ENCODE data around the gene ZNF683.
"Not testable (repeated sequence)": the region's sequence is repeated elsewhere in the genome, so short reads cannot be mapped to it uniquely, and the experiment has no call there.

ZNF683 gene

DNA sequence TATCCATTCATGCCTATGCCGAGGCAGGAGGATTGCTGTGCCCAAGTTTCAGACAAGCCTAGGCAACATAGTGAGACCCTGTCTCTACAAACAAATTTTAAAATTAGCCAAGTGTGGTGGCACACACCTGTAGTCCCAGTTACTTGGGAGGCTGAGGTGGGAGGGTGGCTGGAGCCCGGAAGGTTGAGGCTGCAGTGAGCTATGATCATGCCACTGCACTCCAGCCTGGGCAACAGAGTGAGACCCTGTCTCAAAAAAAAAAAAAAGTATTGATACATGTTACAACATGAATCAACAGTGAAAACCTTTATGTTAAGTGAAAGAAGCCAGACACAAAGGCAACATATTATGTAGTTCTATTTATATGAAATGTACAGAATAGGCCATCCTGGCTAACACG lies 12.5 kb upstream of the ZNF683 start:
- DNase-seq (ENCODE audit: low read depth in 3 of 3), result not testable (repeated sequence)

- DNase-seq (ENCODE audit: low read depth in 3 of 3), result no peak
Measured at GRCh38 chr1:26384076-26384475, 11.5 kb upstream of the ZNF683 start.

DNA sequence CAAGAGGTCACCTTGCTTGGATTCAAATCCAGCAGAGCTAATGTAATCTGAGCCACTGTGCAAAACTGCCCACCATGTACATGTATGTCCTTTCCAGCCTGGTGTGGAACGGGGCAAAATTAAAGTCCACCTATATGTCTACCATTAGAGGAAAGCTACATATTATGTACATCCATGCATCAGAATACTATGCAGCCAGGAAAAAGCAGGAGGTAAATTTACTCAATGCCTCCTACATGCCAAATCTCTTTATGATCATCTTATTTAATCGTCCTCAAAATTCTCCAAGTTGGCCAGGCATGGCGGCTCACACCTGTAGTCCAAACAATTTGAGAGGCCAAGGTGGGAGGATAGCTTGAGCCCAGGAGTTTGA lies 6.3 kb upstream of the ZNF683 start:
- DNase-seq (ENCODE audit: low read depth in 3 of 3), result no peak

DNA sequence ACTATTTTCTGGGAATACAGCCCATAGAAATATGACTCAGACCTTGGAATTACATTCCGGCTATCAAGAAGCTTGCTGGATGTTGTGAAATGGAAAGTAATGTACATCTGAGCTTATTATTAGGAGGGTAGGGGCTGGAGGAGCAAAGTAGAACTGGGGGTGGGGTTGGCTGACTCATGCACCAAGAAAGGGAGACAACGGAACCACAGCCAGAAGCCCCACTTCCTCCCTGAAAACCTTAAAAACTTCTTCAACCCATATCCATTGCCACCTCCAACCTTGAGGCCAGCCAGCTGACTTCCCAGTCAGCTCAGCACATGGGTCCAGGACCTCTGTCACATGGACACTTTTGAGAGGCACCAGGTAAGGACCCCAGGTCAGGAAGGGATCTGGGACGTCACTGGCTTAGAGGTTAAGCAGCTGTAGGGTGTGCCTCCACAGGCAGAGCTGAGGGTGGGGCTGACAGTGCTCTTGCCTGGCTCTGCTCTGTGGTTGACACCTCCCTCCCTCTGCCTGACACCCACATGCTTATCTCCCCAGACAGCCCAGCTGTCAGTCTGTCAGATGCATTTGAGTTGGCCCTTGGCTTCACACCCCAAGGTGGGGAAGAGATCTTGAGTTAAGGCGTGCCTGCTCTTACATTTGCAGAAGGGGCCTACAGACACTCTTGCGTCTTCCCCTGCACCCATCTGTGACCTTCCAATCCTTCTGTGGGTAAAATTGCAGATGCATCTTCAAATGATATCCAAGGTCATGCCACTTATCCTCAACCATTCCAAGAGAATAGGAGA lies 5.7 kb upstream of the ZNF683 start:
- DNase-seq (ENCODE audit: low read depth in 3 of 3), result peak; percentile 46 to 70 (median 57)

- no peak for DNase-seq (ENCODE audit: low read depth in 3 of 3)
Measured at GRCh38 chr1:26376050-26376449, 3.5 kb upstream of the ZNF683 start.

GRCh38 chr1:26375081-26375480 lies 2.5 kb upstream of the ZNF683 start:
- no peak for DNase-seq (ENCODE audit: low read depth in 3 of 3)

DNA sequence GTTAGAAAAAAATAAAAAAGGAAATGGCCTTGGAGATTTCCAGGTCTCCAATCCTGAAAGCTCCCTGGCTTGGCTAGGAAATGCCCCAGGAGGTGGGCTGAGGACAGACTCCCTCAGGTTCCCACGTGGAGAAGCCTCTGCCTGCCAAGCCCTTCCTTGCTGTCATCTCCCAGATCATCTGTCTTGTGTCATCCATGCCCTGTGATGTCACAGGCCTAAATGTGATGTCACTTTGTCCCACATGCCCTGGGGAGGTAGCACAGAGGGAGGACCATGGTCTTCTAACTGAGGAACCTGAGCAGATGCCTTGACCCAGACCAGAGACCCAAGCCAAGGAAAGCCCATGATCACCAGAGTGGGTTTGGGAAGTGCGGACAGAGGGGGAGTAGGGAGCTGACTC lies 1.8 kb upstream of the ZNF683 start:
- DNase-seq (ENCODE audit: low read depth in 3 of 3), result not testable (repeated sequence)

GRCh38 chr1:26373789-26374188 lies 1.2 kb upstream of the ZNF683 start:
- no peak for DNase-seq (ENCODE audit: low read depth in 3 of 3)

DNA sequence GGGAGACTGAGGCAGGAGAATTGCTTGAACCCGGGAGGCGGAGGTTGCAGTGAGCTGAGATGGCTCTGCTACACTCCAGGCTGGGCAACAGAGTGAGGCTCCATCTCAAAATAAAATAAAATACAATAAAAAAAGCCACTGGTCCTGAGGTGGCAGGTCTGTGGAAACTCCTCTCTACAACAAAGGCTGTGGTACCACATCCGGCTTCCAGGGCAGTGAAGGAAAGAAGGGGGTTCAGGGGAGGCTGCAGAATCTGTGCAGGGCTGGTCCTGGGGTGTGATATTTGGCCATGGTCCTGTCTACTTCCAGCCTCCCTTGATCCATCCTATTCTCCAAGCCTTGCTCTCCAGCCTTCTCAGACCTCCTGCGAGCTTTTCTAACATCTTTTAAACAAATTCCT lies 731 bp upstream of the ZNF683 start:
- no peak for DNase-seq (ENCODE audit: low read depth in 3 of 3)

GRCh38 chr1:26372039-26372438 lies 511 bp downstream of the ZNF683 start:
- DNase-seq (ENCODE audit: low read depth in 3 of 3), result no peak

DNA sequence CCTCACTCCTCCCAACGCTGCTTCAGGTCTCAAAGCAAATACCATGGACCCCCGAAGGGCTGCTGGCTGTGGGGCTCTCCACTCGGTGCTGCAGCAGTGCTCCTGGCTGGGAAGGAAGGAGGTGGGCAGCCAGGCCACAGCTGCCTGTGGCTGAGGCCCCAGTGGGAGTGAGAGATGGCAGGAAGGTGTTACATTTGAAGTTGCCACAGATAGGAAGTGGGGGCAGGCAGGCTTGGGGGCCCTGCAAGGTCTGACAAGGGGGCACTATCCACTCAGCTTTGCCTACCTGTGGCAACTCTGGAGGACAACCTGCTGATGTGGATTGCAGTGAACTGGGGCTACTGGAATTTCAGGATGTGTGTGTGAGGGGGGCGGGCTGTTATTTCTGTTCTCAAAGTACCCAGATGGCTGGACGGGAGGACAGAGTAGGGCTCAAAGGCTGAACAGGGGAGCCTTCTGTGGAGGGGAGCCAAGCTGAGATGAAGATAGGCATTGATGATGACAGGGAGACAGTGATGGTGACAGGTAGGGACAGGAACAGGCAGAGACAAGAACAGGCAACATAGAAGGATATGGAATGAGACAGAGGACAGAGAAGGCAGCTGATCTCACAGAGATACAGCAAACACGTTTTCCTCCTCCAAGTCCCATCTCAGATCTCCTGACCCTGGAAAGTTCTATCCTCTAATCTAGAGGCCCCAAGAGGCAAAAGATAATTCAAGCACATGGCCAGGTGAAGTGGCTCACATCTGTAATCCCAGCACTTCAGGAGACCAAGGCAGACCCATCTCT lies 1.8 kb downstream of the ZNF683 start:
- DNase-seq (ENCODE audit: low read depth in 3 of 3), result no peak

DNA sequence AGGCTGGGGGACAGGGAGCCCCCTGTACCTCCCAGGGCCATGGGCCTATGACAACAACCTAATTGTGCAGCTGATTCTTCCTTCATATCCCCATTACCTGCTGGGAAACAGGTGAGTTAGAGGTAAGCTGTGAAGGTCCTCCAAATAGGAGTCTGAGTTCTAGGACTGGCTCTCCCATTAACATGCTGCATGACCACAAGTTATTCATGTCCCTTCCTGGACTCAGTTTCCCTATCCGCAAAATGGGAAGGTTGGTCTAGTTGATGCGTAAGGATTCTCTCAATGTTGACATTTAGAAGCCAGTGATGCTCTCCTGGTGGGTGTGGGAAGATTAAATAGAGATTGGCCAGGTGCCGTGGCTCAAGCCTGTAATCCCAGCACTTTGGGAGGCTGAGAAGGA lies 4.1 kb downstream of the ZNF683 start:
- no peak for DNase-seq (ENCODE audit: low read depth in 3 of 3)

GRCh38 chr1:26368006-26368405 lies 4.5 kb downstream of the ZNF683 start:
- DNase-seq (ENCODE audit: low read depth in 3 of 3), result no peak

DNA sequence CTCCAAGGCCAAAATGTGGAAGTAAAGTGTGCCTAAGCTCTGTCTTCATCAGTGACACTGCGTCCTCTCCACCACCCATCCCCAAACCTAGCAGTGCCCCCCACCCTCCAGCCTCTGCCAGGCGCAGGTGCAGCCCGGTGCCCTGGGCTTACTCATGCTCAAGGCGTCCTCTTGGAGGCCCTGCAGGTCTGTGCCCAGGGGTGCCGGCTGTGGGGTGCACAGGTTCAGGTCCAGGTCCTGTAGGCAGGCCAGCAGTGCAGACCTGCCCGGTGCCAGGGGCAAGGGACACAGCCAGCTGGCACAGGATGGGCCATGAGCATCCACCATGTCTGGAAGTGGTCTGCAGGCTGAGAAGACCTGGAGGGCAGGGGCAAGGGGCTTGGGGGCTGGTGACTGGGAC lies 5.1 kb downstream of the ZNF683 start:
- DNase-seq (ENCODE audit: low read depth in 3 of 3), result no peak

DNA sequence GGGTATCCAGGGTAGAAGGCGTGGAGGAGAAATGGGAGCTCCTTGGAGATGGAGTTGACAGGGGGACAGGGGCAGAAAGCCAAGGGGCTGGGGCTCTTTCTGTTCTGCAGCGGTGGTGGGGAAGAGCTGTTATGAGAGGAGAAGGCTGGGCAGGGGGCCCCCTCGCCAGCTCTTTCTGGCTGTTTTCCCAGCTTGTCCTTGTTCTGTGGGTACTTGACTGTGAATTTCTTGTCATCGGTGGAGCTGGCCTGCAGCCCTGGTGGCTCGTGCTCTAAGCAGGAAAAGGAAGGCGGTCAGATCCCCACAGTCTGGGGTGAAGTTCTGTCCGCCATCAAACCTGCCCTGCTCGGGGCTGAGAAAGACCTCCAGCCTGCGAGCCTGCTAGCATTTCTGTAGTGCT lies 7.6 kb downstream of the ZNF683 start:
- no peak for DNase-seq (ENCODE audit: low read depth in 3 of 3)

DNA sequence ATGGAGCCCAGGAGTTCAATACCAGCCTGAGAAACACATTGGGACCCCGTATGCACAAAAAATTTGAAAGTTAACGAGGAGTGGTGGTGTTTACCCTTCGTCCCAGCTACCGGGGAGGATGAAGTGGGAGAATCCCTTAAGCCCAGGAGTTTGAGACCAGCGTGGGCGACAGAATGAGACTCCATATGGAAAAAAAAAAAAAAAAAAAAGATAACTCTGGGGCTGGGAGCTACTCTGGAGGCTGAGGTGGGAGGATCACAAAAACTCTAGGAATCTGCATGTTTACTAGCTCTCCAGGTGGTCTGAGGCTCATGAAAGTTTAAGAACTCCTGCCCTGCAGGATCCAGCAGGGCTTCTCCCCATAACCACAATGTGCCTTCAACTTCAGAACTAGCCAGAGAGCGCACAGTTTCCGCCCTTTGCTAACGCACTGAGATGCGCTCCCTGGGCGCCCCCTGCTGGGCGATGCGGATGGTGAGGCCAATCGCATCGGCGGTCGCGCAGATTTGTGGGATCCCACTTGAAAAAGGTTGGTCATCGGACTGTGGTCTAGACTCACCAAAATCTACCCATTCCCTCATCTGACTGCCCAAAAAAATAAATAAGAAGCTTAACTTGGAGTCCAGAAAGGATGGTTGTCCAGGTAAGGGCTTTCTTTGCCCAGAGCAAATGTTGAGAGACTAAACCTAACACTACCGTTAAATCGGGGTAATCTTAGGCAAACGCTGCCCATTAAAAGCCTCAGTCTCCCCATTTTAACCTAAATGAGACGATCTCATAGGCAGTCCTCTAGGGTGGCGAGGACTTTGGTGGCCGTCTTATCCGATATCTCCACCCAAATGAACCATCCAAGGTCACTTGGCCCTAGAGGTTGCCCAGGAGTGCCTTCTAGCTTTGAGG lies 8.8 kb downstream of the ZNF683 start:
- peak; percentile 69 to 85 (median 78) for DNase-seq (ENCODE audit: low read depth in 3 of 3)

DNA sequence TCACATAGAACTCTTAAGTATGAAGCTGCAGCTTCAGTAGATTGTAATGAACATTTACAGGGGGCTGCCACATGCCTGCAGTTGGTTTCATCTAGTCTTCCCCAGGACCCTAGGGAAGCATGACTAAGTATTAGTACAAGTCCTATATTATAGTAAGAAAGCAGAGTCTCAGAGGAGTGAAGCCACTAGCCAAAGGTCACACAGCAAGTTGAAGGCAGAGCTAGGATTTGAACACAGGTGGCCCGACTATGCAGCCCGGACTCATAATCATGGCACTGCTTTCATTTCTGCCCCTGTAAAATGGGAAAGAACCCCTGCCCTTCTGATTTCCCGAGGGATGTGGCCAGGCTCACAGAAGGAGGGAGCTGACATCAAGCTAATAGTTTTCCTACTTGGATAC lies 10.2 kb downstream of the ZNF683 start:
- DNase-seq (ENCODE audit: low read depth in 3 of 3), result no peak

- DNase-seq (ENCODE audit: low read depth in 3 of 3), result no peak
Measured at GRCh38 chr1:26361605-26362122, 10.9 kb downstream of the ZNF683 start.

DNA sequence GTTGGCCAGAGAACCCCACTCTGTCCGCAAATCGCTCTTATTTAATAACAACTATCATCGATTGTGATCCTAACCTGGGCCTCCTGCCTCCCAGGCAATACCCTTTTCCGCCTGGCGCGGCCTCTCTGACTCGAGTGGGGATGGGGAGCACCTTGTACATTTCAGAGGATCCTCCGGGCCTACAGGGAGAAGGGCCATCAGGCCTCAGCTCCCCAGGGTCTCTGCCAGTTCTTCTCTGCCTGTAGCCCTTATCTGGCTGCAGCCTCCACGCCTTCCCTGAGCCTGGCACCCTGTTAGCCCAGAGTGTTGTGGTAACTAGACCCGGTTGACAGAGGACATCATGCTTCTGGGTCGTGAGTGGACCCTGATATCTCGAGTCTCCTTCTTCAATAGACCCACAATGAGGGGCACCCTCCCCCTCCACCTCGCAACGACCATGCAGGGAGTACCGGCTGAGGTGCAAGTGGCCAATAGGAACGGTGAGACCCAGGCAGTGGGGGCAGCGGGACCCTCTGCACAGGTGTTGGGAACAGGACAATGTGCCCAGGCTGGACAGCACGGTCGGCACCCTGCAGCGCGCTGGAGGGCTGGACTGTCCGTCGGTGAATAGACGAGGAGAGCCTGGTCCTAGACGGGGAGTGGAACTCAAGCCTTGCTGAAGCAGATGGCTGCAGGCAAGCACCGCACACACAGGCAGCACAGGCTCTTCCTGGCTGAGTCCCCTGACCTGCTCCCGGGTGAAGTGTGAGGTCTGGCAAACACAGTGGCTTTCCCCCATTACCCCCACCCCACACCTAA lies 11.5 kb downstream of the ZNF683 start:
- DNase-seq (ENCODE audit: low read depth in 3 of 3), result no peak

DNA sequence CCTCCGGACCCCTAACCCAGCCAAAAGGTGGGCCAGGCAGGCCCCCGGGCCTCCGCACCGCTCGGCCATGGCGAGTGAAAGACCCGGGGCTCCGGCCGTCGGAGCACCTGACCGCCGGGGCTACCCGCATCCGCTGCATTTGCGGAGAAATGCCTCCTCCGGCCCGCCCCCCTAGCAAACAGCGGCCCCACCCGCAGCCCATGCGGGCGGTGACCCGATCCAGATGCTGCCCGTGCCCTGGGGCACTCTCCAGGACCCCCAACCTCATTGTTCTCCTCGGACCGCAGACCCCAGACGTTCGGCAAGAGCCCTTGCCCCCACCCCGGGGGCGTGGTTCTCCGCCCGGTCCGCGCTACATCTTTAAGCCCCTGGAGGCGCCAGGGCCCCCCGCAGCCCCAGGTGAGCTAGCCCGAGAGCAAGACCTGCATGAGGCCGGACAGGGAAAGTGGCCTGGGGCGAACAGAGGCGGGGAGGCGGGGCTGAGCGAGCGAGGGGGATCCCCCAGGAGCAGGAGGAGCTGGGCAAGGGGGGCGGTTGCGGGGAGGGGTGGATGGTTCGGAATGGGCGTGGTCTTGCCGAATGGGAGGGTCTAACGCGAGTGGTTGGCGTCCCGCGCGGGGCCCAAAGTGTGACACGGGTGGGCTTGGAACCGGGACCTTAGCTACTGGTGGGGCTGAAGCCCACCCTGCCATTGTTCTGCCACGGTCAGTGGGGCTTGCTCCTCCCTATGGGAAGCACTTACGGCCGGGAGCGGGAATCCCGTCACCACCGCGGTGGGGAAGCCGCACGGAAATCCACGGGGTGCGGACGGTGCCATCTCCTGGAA lies 12.4 kb downstream of the ZNF683 start:
- DNase-seq (ENCODE audit: low read depth in 3 of 3), result peak in 2 of 3 experiments; percentile 20 to 58

Data from stimulated activated CD4-positive, alpha-beta T cell treated with anti-CD3 and anti-CD28 coated beads, TNF-alpha, amount 100 ng/mL, for 24 hours (primary cell).